Measurements from ENCODE around the gene GARS1. TPM values are rescaled to one million over a fixed set of nuclear protein-coding genes. Genes with fewer than 3 reads are reported as not detected.
A peak's percentile ranks its signal among the peaks of the same experiment; 100 is the strongest.

GARS1 gene
- total RNA-seq, 2 experiments from 2014 or later: 185 to 189 TPM

DNA sequence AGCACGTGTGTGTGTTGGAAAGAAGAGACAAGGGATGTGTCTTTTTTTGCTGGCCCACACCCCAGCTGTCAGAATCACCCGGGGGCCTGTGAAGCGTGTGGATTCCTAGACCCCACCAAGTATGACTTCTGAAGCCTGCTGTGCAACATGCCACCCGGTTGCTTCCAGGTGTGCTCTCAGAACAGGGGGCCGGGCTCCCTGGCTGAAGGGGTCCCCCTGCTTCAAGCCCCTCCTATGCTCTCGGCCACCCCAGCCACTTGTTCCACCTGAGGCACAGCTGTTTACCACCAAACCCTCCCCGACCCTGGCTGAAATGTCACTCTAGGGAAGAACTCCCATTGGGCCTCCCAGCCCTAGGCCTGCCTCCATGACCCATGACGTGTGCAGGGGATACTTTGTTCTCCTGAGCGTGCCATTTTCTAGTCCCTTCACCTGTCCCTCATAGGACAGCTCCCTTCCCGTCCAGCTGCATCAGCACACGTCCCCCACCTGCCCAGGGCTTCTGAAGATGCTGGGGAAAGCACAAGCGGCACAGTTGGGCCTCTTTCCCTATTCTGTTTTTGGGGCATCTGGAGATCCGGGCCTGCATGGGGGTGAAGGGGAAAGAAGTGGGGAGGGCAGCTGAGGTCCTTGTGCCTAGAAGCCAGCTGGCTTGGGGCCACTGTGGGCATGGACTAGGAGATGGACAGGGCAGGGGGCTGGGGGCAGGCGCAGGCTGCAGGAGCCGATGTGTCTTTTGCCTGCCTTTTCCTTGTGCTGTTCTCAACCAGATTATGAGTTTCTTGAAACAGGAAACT is 54.3 kb downstream of the GARS1 start:
- no peak overlapping the region for H3K4me3 Mint-ChIP-seq
- H3K36me3 Mint-ChIP-seq (ENCODE audit: low read depth): peaks cover 12% of the 10 kb centered on the region
- no peak for ATAC-seq
- H3K27ac Mint-ChIP-seq: no peak overlapping the region
- no peaks in the 10 kb centered on the region for H3K27me3 Mint-ChIP-seq (ENCODE audit: low read depth)
- H3K4me1 Mint-ChIP-seq (ENCODE audit: low read depth): no peaks in the 10 kb centered on the region
- H3K9me3 Mint-ChIP-seq (ENCODE audit: insufficient read depth): no peaks in the 10 kb centered on the region
- CTCF ChIA-PET: no interaction called here
- POLR2A ChIA-PET: no interaction called here
- DNase-seq: no peak

DNA sequence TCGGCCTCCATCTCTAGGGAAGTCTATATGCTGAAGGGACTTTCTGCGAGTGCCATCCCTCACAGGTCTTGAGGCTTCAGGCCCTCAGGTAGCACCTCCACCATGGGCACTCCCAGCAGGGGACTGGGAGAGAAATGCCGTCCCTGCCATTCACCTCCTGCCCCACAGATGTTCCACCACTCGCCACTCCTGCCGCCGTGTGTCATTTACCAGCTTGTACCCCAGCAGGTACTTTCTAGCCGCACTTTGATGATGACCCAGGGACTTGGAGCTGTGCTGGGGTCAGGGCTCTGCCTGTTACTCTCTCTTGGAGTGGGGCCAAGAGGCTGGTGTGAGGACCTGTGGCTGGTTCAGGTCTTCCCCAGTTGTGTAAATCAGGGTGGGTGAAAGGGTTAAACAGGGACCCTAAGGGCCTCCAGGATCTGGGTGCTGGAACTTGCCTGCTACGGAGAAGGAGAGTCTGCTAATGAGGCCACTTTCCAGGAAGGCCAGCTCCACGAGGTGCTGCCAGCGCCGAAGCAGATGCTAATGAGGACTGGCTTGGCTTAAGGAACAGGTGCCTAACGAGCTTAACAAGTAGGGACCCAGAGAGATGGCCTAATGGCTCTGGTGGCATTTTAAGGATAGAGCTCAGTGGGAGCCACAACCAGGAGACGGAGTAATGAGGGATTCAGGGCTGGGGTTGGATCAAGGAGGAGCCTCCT is 55.2 kb downstream of the GARS1 start:
- Mint-ChIP-seq H3K27ac (no peak overlapping the region), H3K4me3 (no peak overlapping the region), H3K9me3 (ENCODE audit: insufficient read depth) (no peaks in the 10 kb centered on the region), H3K36me3 (ENCODE audit: low read depth) (peaks cover 8% of the 10 kb centered on the region), H3K27me3 (ENCODE audit: low read depth) (no peaks in the 10 kb centered on the region), H3K4me1 (ENCODE audit: low read depth) (no peaks in the 10 kb centered on the region)
- CTCF ChIA-PET: interaction anchor here (1.4 kb wide), 1 partner anchor 13 kb away, joined by 3 read pairs; no protein-coding TSS in a partner anchor
- no peak for ATAC-seq
- no peak for DNase-seq
- POLR2A ChIA-PET: interaction anchor here (0.9 kb wide), 1 partner anchor 56 kb away, joined by 3 read pairs; no protein-coding TSS in a partner anchor

DNA sequence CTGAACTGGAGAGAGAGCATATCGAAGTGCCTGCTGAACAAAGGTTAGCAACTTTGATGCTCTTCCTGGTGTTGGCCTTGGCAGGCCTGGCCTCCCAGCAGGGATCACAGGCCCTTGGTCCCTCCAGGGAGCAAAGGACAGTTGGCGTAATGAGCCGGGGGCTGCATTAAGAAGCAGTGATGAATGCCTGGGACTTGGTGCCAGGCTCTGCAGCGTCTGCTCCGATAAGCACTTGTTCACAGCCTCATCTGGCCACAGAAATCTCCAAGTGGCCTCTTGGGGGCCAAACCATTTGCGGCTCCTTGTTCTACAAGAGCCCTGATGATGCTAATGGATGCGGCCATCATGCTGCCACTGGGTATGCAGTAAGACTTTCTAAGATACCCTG is 55.7 kb downstream of the GARS1 start:
- H3K4me1 Mint-ChIP-seq (ENCODE audit: low read depth): no peaks in the 10 kb centered on the region
- no peak overlapping the region for H3K4me3 Mint-ChIP-seq
- ChIA-PET POLR2A (interaction anchor here (0.9 kb wide), 1 partner anchor 56 kb away, joined by 3 read pairs; no protein-coding TSS in a partner anchor), CTCF (interaction anchor here (1.4 kb wide), 1 partner anchor 13 kb away, joined by 3 read pairs; no protein-coding TSS in a partner anchor)
- H3K27ac Mint-ChIP-seq: no peak overlapping the region
- H3K9me3 Mint-ChIP-seq (ENCODE audit: insufficient read depth): no peaks in the 10 kb centered on the region
- no peak for ATAC-seq
- no peaks in the 10 kb centered on the region for H3K27me3 Mint-ChIP-seq (ENCODE audit: low read depth)
- no peak for DNase-seq
- H3K36me3 Mint-ChIP-seq (ENCODE audit: low read depth): peaks cover 3% of the 10 kb centered on the region

DNA sequence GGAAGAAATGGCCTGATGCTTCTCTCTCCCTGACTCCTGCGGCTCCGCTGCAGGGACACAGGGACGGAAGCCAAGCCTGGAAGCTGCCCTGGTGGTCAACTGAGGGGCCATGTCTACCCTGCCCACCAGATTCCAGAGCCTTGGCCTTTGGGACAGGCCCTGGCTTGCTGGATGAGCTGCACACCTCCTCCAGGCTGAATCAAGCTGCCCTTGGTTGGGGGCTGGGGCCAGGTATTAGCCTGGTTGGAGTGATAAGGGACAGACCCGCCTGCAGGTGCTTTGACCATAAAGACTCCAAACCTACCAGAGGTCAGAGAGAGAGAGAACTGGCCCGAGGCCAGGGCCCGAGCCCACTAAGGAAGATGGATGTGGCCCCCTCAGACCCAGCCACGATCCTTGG is 57.5 kb downstream of the GARS1 start:
- H3K36me3 Mint-ChIP-seq (ENCODE audit: low read depth): no peaks in the 10 kb centered on the region
- POLR2A ChIA-PET: no interaction called here
- CTCF ChIA-PET: no interaction called here
- no peaks in the 10 kb centered on the region for H3K4me1 Mint-ChIP-seq (ENCODE audit: low read depth)
- no peaks in the 10 kb centered on the region for H3K9me3 Mint-ChIP-seq (ENCODE audit: insufficient read depth)
- H3K4me3 Mint-ChIP-seq: no peak overlapping the region
- no peaks in the 10 kb centered on the region for H3K27me3 Mint-ChIP-seq (ENCODE audit: low read depth)
- no peak for ATAC-seq
- H3K27ac Mint-ChIP-seq: peak overlapping the region; percentile 20
- no peak for DNase-seq

DNA sequence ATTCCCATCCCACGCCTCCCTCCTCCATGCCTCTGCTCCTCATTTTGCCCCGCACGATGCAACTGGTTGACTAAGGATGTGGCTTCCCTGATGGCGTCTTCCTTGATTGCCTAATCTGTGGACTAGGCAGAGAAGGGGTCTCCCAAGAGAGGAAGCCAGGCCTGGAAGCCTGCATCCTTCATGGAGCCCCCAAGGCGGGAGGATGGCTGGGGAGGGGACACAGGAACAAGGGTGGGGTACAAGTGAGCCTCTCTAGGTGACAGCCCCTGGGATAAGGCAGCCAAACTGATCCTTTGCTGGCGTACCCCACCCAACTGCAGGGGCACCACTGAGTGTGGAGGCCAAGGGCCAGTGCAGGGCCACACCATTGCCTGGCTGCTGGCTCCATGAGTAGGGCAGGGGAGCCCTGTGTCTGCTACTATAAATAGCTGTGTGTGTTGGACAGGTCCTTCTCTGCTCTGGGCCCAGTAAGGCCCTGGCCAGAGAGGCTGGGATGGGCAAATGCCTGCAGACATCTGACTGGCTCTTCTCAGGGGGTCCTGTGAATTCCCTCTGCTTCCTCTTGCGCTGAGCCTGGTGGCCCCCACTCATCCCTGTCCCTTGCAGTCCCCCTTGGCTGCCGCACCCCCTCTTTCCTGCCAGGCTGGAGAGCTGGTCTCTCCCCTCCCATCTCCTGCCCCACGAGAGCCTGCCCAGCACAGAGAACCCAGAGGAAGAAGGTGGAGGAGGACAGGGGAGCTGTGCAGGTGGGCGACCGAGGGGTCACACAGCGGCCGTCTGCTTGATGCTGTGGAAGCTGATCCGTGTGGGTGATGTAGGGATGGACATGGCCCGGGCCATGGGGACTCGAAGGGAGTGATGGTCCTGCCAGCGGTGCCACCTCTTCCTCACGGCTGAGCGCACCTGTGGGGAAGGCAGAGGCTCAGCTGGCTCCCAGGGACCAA is 58.3 kb downstream of the GARS1 start:
- Mint-ChIP-seq H3K4me1 (ENCODE audit: low read depth) (no peaks in the 10 kb centered on the region), H3K36me3 (ENCODE audit: low read depth) (no peaks in the 10 kb centered on the region), H3K27me3 (ENCODE audit: low read depth) (no peaks in the 10 kb centered on the region), H3K4me3 (no peak overlapping the region), H3K27ac (no peak overlapping the region), H3K9me3 (ENCODE audit: insufficient read depth) (no peaks in the 10 kb centered on the region)
- CTCF ChIA-PET: no interaction called here
- POLR2A ChIA-PET: no interaction called here
- DNase-seq (no peak), ATAC-seq (no peak)

DNA sequence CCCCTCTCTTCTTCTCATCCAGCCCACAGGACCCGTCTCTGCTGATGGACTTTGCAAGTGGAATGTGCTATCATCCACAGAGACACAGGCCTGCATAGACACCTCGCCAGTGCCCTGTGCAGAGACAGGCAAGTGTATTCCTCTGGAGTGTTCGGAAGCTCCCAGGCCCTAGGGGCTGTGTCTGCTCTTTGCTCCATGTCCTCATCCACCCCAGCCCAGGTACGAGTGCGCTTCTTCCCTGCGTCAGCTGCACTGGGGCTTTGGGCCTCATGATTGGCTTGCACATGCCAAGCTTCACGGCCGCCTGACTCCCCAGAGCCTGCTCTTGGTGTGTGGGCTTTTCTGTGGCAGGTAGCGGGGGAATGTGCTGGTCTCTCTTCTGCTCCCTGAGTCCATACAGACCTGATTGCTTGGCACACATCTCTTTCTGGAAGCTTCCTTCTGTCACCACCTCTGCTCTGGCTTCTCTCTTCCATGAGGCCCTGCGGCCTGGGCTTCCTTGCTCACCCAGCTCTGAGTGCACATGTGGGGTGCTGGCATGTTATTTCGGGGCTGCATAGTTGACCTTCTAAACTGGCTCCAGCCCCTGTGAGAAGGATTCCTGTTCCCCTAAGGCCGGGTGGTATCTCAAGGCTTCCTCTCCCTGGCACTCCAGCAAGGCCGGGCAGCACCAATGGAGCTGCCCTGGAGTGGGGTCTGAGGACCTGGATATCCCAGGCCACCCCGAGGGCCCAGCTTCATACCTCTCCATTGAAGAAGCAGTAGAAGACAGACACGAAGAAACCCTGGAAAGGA is 59.8 kb downstream of the GARS1 start:
- no peak for ATAC-seq
- no peak for DNase-seq
- Mint-ChIP-seq H3K36me3 (ENCODE audit: low read depth) (no peaks in the 10 kb centered on the region), H3K27ac (no peak overlapping the region), H3K9me3 (ENCODE audit: insufficient read depth) (no peaks in the 10 kb centered on the region), H3K4me3 (no peak overlapping the region), H3K4me1 (ENCODE audit: low read depth) (no peaks in the 10 kb centered on the region), H3K27me3 (ENCODE audit: low read depth) (no peaks in the 10 kb centered on the region)
- ChIA-PET CTCF (interaction anchor here (1.1 kb wide), 1 partner anchor 50 kb away, joined by 3 read pairs; no protein-coding TSS in a partner anchor), POLR2A (no interaction called here)

DNA sequence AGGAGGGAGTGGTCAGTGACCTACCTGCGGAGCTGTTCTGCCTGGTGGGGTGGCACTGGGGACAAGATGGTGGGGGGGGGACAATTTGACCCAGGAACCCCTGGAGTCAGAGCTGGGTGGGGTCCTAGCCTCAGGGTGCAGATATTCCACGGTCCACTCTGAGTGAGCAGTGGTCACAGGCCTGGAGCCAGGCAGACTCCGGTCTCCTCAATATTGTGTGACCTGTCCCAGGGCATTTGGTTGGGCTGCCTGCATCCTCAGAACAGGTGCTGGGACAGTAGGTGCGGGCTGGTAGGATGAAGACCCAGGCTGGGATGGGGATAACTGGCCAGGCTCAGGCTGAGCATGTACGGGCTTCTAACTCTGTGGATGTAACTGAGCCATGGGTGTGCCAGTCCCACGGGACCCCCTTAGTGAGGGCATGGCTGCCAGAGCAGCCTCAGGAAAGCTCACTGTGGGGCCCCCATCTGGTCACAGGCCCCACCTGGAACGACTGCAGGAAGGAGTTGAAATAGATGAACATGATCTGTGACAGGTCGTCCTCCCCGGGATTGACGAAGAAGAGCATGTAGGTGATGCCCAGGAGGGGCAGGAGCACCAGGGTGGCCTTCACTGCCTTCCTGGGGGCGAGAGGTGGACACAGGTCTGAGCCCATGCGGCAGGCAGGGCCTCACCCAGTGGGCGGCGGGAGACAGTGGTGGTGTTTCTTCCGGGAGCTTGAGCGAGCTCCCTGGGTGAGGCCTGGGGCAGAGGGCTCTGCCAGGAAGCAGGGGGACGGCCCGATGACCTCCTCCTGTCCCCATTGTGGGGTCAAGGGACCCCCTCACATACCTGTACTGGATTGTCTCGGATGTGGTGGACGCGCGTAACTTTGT is 60.7 kb downstream of the GARS1 start:
- no peaks in the 10 kb centered on the region for H3K36me3 Mint-ChIP-seq (ENCODE audit: low read depth)
- ATAC-seq (no peak), DNase-seq (no peak)
- no peaks in the 10 kb centered on the region for H3K27me3 Mint-ChIP-seq (ENCODE audit: low read depth)
- CTCF ChIA-PET: interaction anchor here (1.1 kb wide), 1 partner anchor 50 kb away, joined by 3 read pairs; no protein-coding TSS in a partner anchor
- H3K9me3 Mint-ChIP-seq (ENCODE audit: insufficient read depth): no peaks in the 10 kb centered on the region
- H3K4me1 Mint-ChIP-seq (ENCODE audit: low read depth): no peaks in the 10 kb centered on the region
- POLR2A ChIA-PET: no interaction called here
- H3K27ac Mint-ChIP-seq: no peak overlapping the region
- H3K4me3 Mint-ChIP-seq: no peak overlapping the region

DNA sequence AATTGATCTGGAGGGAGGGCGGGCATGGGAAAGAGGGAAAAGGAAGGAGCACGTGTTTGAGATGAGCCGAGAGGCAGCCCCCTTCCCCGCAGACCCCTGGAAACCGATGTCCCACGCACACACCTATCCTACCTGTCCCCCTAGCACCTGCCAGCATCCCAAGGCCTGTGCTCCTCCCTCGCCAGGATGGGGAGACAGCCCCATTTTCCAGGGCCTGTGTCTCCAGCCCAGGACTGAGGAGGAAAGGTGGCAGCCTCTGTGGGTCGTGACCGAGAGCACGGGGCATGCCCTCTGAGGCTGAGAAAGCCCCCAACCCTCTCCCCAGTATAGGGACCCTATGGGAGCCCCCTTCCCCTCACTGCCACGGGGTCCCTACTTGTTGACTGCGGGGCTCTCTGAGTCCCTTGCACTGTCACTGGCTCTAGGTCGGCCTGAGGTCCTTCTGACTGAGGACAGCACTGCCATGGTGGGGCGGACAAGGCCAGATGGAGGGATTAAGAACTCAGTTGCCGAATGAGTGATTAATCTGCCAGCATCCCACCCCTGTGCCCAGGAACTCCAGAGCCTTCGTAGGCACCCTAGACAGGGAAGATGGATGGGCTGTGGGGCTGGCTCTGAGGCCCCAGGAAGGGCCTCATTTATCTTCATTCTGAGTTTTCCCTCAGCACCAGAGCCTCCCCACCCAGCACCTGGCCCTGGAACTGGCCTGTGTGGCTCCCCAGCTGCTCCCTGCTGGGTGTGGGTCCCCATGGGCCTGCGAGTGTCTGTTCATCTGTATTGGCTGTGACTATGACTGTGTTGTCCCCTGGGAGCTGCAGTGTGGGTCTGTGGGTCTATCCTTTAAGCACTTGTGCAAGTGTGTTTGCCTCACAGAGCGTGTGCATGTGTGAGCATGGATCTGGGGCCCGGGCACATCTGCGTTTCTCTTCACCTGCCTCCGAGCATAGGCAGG is 61.6 kb downstream of the GARS1 start:
- no peak for ATAC-seq
- no peaks in the 10 kb centered on the region for H3K27me3 Mint-ChIP-seq (ENCODE audit: low read depth)
- H3K4me1 Mint-ChIP-seq (ENCODE audit: low read depth): no peaks in the 10 kb centered on the region
- ChIA-PET POLR2A (no interaction called here), CTCF (no interaction called here)
- H3K36me3 Mint-ChIP-seq (ENCODE audit: low read depth): no peaks in the 10 kb centered on the region
- DNase-seq: no peak
- H3K27ac Mint-ChIP-seq: no peak overlapping the region
- H3K9me3 Mint-ChIP-seq (ENCODE audit: insufficient read depth): no peaks in the 10 kb centered on the region
- no peak overlapping the region for H3K4me3 Mint-ChIP-seq

DNA sequence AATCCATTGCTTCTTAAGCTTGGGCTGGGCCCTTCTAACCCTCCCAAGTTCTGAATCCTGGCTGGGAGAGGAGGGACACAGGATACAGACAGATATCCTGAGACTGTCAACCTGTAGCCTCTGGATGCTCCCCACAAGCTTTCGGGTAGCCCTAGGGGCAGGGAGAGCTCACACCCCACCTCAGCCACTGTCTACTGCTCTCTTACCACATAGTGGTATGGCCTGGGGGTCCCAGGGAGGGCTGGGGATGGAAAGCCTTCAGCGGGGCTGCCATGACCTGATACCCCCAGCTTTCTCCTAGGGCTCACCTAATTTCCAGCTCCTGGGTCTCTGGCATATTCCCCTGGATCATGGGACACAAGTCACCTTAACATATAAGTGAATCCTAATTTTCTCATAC is 62.5 kb downstream of the GARS1 start:
- ATAC-seq (no peak), DNase-seq (no peak)
- H3K4me3 Mint-ChIP-seq: no peak overlapping the region
- no peaks in the 10 kb centered on the region for H3K4me1 Mint-ChIP-seq (ENCODE audit: low read depth)
- no peaks in the 10 kb centered on the region for H3K27me3 Mint-ChIP-seq (ENCODE audit: low read depth)
- ChIA-PET CTCF (no interaction called here), POLR2A (no interaction called here)
- no peaks in the 10 kb centered on the region for H3K9me3 Mint-ChIP-seq (ENCODE audit: insufficient read depth)
- H3K36me3 Mint-ChIP-seq (ENCODE audit: low read depth): no peaks in the 10 kb centered on the region
- H3K27ac Mint-ChIP-seq: no peak overlapping the region

DNA sequence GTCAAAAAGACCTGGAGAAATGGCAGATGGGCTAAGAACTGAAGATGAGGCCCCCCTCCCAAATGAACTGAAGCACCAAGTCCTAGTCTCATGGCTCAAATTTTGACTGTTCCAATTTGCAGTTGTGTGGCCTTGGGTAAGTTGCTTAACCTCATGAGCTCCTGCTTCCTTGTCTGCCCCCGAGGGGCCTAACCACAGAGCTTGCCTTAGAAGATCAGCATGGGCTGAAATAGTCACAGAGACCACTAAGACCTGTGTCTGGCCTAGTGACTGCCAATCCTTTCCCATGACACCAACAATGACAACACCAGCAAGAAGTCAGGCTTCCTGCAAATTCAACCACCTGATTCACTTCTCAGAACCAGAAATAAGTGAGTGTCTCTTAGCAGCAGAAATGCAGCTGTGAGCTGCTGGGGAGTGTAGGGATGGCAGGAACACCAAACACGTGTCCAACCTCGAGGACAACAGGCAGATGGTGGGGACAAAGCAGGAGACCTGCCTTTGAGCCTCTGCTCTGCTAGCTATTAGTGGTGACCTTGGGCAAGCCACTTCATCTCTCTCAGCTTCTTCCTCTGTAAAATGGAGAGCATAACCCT is 63.9 kb downstream of the GARS1 start:
- ATAC-seq (no peak), DNase-seq (no peak)
- CTCF ChIA-PET: no interaction called here
- Mint-ChIP-seq H3K36me3 (ENCODE audit: low read depth) (no peaks in the 10 kb centered on the region), H3K27ac (no peak overlapping the region), H3K4me3 (no peak overlapping the region), H3K9me3 (ENCODE audit: insufficient read depth) (no peaks in the 10 kb centered on the region), H3K27me3 (ENCODE audit: low read depth) (no peaks in the 10 kb centered on the region), H3K4me1 (ENCODE audit: low read depth) (no peaks in the 10 kb centered on the region)
- POLR2A ChIA-PET: no interaction called here

Data from activated CD8-positive, alpha-beta T cell treated with anti-CD3 and anti-CD28 coated beads, Interleukin-2, amount 10 ng/mL, durations not matched to agents 7 days and 5 days (primary cell).